Endothelial cell of umbilical vein (primary cell): ENCODE results near the gene DOCK6. TPM values are rescaled to one million over a fixed set of nuclear protein-coding genes. Genes with fewer than 3 reads are reported as not detected.

Experiments used
- BruUV-seq: library from RNA; stranded (reverse); fragments of 400-500 nt; replicated peaks from 2 replicates; lab custom pipeline; 2021; lab: Mats Ljungman, UMichigan
- CTCF ChIA-PET: fragments of 300-600, 350-600 bp; sonication (Branson Sonifier 250); formaldehyde crosslinking; loops from one replicate; lab custom pipeline; 2021; ENCODE audit warnings: antibody characterized with exemption, inconsistent platforms; lab: Charles Lee
- POLR2A ChIA-PET: fragments of 300-600, 350-600 bp; sonication (Branson Sonifier 250); formaldehyde crosslinking; loops from one replicate; lab custom pipeline; 2021; ENCODE audit warnings: antibody characterized with exemption, inconsistent platforms; lab: Charles Lee
- DNase-seq: peaks from one replicate; pipeline ENCODE4 v3.0.0-alpha.2; 2011; ENCODE audit warnings: low read depth, low spot score
- FAIRE-seq: peaks from 2 replicates; lab custom pipeline; 2011; peaks lifted over from hg19 to GRCh38; lab: Jason Lieb, UNC
- H2AFZ ChIP-seq: 2 replicates; pipeline ENCODE4 v1.6.0; 2012; ENCODE audit warnings: low read depth, low read length, control low read depth, inconsistent platforms
- H3K27ac ChIP-seq: 2 replicates; pipeline ENCODE4 v1.5.1; 2011; ENCODE audit warnings: low read depth, mild to moderate bottlenecking, control low read depth, low read length, moderate library complexity; ENCODE audit not compliant: insufficient read depth
- H3K27me3 ChIP-seq, 2 experiments: 2 replicates each; pipeline versions ENCODE4 v1.6.0 to v1.6.1; 2011; ENCODE audit warnings: low read length in 2 of 2, mixed read lengths in 1 of 2; ENCODE audit not compliant: control insufficient read depth in 2 of 2, insufficient read depth in 2 of 2
- H3K36me3 ChIP-seq, 2 experiments: 2 replicates in 1 of 2; 3 replicates in 1 of 2; pipeline ENCODE4 v1.5.1; 2011; ENCODE audit warnings: low read length in 2 of 2, mild to moderate bottlenecking in 1 of 2, moderate library complexity in 1 of 2; ENCODE audit not compliant: control insufficient read depth in 2 of 2, insufficient read depth in 2 of 2; ENCODE audit errors: extremely low read depth in 1 of 2
- H3K4me1 ChIP-seq: 3 replicates; pipeline ENCODE4 v1.5.1; 2011; ENCODE audit warnings: mild to moderate bottlenecking, low read length; ENCODE audit not compliant: control insufficient read depth, insufficient read depth; ENCODE audit errors: extremely low read depth
- H3K4me2 ChIP-seq: 2 replicates; pipeline ENCODE4 v1.6.1; 2011; ENCODE audit warnings: low read length, control low read depth, mixed read lengths; ENCODE audit not compliant: insufficient read depth
- H3K4me3 ChIP-seq, 3 experiments: fragments of 200-600 bp in 1 of 3; sonication (generic), shearing (Covaris generic) in 1 of 3; replicated peaks in 1 of 3; 2 replicates each; pipeline ENCODE4 v1.5.1; 2011 to 2016; ENCODE audit warnings: control low read depth in 3 of 3, low read length in 3 of 3, mild to moderate bottlenecking in 2 of 3, inconsistent platforms in 1 of 3, low read depth in 1 of 3, moderate library complexity in 1 of 3; ENCODE audit not compliant: insufficient read depth in 1 of 3
- H3K79me2 ChIP-seq: 2 replicates; pipeline ENCODE4 v1.6.0; 2012; ENCODE audit warnings: low read length, inconsistent platforms; ENCODE audit not compliant: control insufficient read depth, insufficient read depth
- H3K9ac ChIP-seq: replicated peaks from 2 replicates; pipeline ENCODE3; 2011; ENCODE audit warnings: low read length, control low read depth; ENCODE audit not compliant: insufficient read depth; ENCODE audit errors: extremely low read depth
- H3K9me1 ChIP-seq: replicated peaks from 3 replicates; pipeline ENCODE4 v1.6.0; 2011; ENCODE audit warnings: mild to moderate bottlenecking, low read length; ENCODE audit not compliant: control insufficient read depth, insufficient read depth; ENCODE audit errors: extremely low read depth
- H3K9me3 ChIP-seq: replicated peaks from 2 replicates; pipeline ENCODE4 v1.5.1; 2012; ENCODE audit warnings: low read length, inconsistent platforms; ENCODE audit not compliant: control insufficient read depth, insufficient read depth
- H4K20me1 ChIP-seq: replicated peaks from 2 replicates; pipeline ENCODE3; 2011; ENCODE audit warnings: mild to moderate bottlenecking, low read length; ENCODE audit not compliant: control insufficient read depth, insufficient read depth; ENCODE audit errors: extremely low read depth
- EZH2 ChIP-seq: IDR thresholded peaks from 2 replicates; pipeline ENCODE4 v1.6.1; 2012; ENCODE audit warnings: borderline replicate concordance, low read depth, mild to moderate bottlenecking, moderate library complexity, low read length, inconsistent platforms; ENCODE audit not compliant: severe bottlenecking
- FOS ChIP-seq: IDR thresholded peaks from 2 replicates; pipeline ENCODE4 v1.6.1; 2011; ENCODE audit warnings: mild to moderate bottlenecking, low read length, moderate library complexity, borderline replicate concordance; ENCODE audit not compliant: insufficient read depth
- JUN ChIP-seq: IDR thresholded peaks from 2 replicates; pipeline ENCODE4 v1.6.1; 2011; ENCODE audit warnings: borderline replicate concordance, low read depth; ENCODE audit not compliant: insufficient read length, insufficient read depth
- MYC ChIP-seq: IDR thresholded peaks from one replicate; pipeline ENCODE4 v1.6.1; 2011; ENCODE audit warnings: mild to moderate bottlenecking, low read depth, low read length
- POLR2AphosphoS5 ChIP-seq: IDR thresholded peaks from 2 replicates; pipeline ENCODE4 v1.6.1; 2012; ENCODE audit warnings: low read depth, mild to moderate bottlenecking, control low read depth, low read length, moderate library complexity; ENCODE audit not compliant: insufficient read depth
- dilution Hi-C: fragments of 300-500 bp; cut with MboI; formaldehyde crosslinking; loops from one replicate; pipeline ENCODE4 v1.15.0; 2019; ENCODE audit warnings: low sequenced_read_pairs; ENCODE audit not compliant: extremely low pct_ligation_motif_present
- intact Hi-C: fragments of 100-400 bp; cut with micrococcal nuclease; formaldehyde crosslinking; loops from one replicate; pipeline ENCODE4 v1.10.0; 2022
- polyA plus RNA-seq, 4 experiments: library from polyadenylated mRNA; depleted of rRNA in 3 of 4; stranded (reverse) in 3 of 4; unstranded in 1 of 4; fragments of >200 nt; gene quantifications; 2 replicates each; pipeline versions ENCODE4 v1.2.1 to v1.2.3, GENCODE V29; 2011 to 2012; ENCODE audit warnings: missing spikeins in 1 of 4
- total RNA-seq: library from RNA; stranded (reverse); gene quantifications from 2 replicates; pipeline ENCODE4 v1.2.3, GENCODE V29; 2021
- TF ChIP-seq, protein P1 (sequence below), 2 donors: IDR thresholded peaks; 1 replicate in 1 of 2; 2 replicates in 1 of 2; pipeline ENCODE4 v1.5.1; 2011; ENCODE audit warnings: low read length in 2 of 2, mild to moderate bottlenecking in 2 of 2, moderate library complexity in 2 of 2, control low read depth in 1 of 2, inconsistent platforms in 1 of 2, low read depth in 1 of 2; ENCODE audit not compliant: insufficient read depth in 1 of 2; ENCODE audit errors: extremely low read depth in 1 of 2

DOCK6 gene
- total and polyA plus RNA-seq, 2 donors (not counting 3 experiments of a cell fraction or from before 2014, with no cell fraction given): 126 to 334 TPM

- intact Hi-C loops (no loop called here), dilution Hi-C loops (no loop called here)
- H3K4me1 ChIP-seq: peaks cover 18% of the 10 kb centered on the region
- H3K27me3 ChIP-seq: no peaks in the 10 kb centered on the region
- TF ChIP-seq, protein P1, sequence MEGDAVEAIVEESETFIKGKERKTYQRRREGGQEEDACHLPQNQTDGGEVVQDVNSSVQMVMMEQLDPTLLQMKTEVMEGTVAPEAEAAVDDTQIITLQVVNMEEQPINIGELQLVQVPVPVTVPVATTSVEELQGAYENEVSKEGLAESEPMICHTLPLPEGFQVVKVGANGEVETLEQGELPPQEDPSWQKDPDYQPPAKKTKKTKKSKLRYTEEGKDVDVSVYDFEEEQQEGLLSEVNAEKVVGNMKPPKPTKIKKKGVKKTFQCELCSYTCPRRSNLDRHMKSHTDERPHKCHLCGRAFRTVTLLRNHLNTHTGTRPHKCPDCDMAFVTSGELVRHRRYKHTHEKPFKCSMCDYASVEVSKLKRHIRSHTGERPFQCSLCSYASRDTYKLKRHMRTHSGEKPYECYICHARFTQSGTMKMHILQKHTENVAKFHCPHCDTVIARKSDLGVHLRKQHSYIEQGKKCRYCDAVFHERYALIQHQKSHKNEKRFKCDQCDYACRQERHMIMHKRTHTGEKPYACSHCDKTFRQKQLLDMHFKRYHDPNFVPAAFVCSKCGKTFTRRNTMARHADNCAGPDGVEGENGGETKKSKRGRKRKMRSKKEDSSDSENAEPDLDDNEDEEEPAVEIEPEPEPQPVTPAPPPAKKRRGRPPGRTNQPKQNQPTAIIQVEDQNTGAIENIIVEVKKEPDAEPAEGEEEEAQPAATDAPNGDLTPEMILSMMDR (IDR thresholded peaks at IDR 0.05; ENCODE audit: extremely low read depth in 1 of 2, insufficient read depth in 1 of 2, low read depth in 1 of 2, low read length in 2 of 2): no peak
- TF ChIP-seq MYC (no peak), EZH2 (no peak), FOS (no peak), POLR2AphosphoS5 (no peak), JUN (no peak)
- H3K4me2 ChIP-seq: no peak overlapping the region
- H4K20me1 ChIP-seq: no peaks in the 10 kb centered on the region
- no peak overlapping the region for H3K27ac ChIP-seq
- H3K9ac ChIP-seq: no peak overlapping the region
- H3K9me1 ChIP-seq: no peaks in the 10 kb centered on the region
- peaks cover 18 to 39% of the 10 kb centered on the region in 2 experiments for H3K36me3 ChIP-seq
- FAIRE-seq (no peak), DNase-seq (no peak)
- no peak overlapping the region for H3K4me3 ChIP-seq
- H3K79me2 ChIP-seq: no peaks in the 10 kb centered on the region
- CTCF ChIA-PET: interaction anchor here (6.2 kb wide), 1 partner anchor 45 kb away, joined by 29 read pairs; no protein-coding TSS in a partner anchor
- H2AFZ ChIP-seq: no peak overlapping the region
- no peaks in the 10 kb centered on the region for H3K9me3 ChIP-seq
- POLR2A ChIA-PET: no interaction called here
- BruUV-seq: no TSS peak
Observed at GRCh38 chr19:11171144-11171543, 91.2 kb downstream of the DOCK6 start.
